GM18502 (cell line): ENCODE measurements around the gene TOM1.
"Not testable (repeated sequence)": the region's sequence is repeated elsewhere in the genome, so short reads cannot be mapped to it uniquely, and the experiment has no call there.

ENCODE experiments used
- ATAC-seq: cut with Tn5 transposase; IDR thresholded peaks from one replicate; pipeline ENCODE4 v1.9.1; 2021; ENCODE audit warnings: mild to moderate bottlenecking; ENCODE audit not compliant: unreplicated experiment, poor library complexity

The TOM1 gene

GRCh38 chr22:35390933-35391332 is 91.2 kb downstream of the TOM1 start:
- no peak for ATAC-seq

- ATAC-seq = no peak
Measured at GRCh38 chr22:35392357-35392756, 92.7 kb downstream of the TOM1 start.

GRCh38 chr22:35393116-35394010 is 93.7 kb downstream of the TOM1 start:
- ATAC-seq = no peak

GRCh38 chr22:35394011-35394312 is 94.3 kb downstream of the TOM1 start:
- no peak for ATAC-seq

GRCh38 chr22:35394810-35395563 is 95.3 kb downstream of the TOM1 start:
- ATAC-seq = no peak

GRCh38 chr22:35396622-35397021 is 96.9 kb downstream of the TOM1 start:
- not testable (repeated sequence) for ATAC-seq

- no peak for ATAC-seq
Measured at GRCh38 chr22:35397095-35397904, 97.6 kb downstream of the TOM1 start.
